HT1080 (cell line): ENCODE results near the gene DCLK1. TPM values are rescaled to one million over a fixed set of nuclear protein-coding genes. Genes with fewer than 3 reads are reported as not detected.
A peak's percentile ranks its signal among the peaks of the same experiment; 100 is the strongest.

ENCODE experiments used
- DNase-seq: peaks from one replicate; pipeline ENCODE4 v3.0.0-alpha.2; 2015; ENCODE audit warnings: low read depth
- total RNA-seq: library from RNA; depleted of rRNA; stranded (reverse); fragments of >200 nt; shearing (Covaris generic); gene quantifications from 2 replicates; pipeline ENCODE4 v1.2.3, GENCODE V29; 2014

DCLK1 gene
- total RNA-seq, 1 experiment from 2014 or later: 5.2 TPM

- DNase-seq: no peak
These were observed 297.4 kb downstream of the DCLK1 start for GRCh38 chr13:35833608-35834275.

- no peak for DNase-seq
These were observed 298.2 kb downstream of the DCLK1 start for GRCh38 chr13:35833031-35833430.

- DNase-seq: no peak
These were observed 298.6 kb downstream of the DCLK1 start for GRCh38 chr13:35832551-35832950.

- DNase-seq: no peak
These were observed 300.2 kb downstream of the DCLK1 start for GRCh38 chr13:35830850-35831450.

- no peak for DNase-seq
These were observed 304.4 kb downstream of the DCLK1 start for GRCh38 chr13:35826626-35827254.

GRCh38 chr13:35824825-35825224 is 306.4 kb downstream of the DCLK1 start:
- DNase-seq: no peak

GRCh38 chr13:35824395-35824794 is 306.8 kb downstream of the DCLK1 start:
- no peak for DNase-seq

- no peak for DNase-seq
These were observed 308.5 kb downstream of the DCLK1 start for GRCh38 chr13:35822666-35823065.

GRCh38 chr13:35818633-35819067 is 312.5 kb downstream of the DCLK1 start:
- peak; percentile 53 for DNase-seq

- DNase-seq: no peak
These were observed 313.3 kb downstream of the DCLK1 start for GRCh38 chr13:35817642-35818607.

GRCh38 chr13:35814605-35815011 is 316.6 kb downstream of the DCLK1 start:
- no peak for DNase-seq

- DNase-seq: no peak
These were observed 318.4 kb downstream of the DCLK1 start for GRCh38 chr13:35812736-35813135.

- DNase-seq: no peak
These were observed 320.9 kb downstream of the DCLK1 start for GRCh38 chr13:35810321-35810720.

GRCh38 chr13:35808846-35809245 is 322.3 kb downstream of the DCLK1 start:
- no peak for DNase-seq

GRCh38 chr13:35804901-35805300 is 326.3 kb downstream of the DCLK1 start:
- DNase-seq: peak; percentile 3

GRCh38 chr13:35797991-35798390 is 333.2 kb downstream of the DCLK1 start:
- DNase-seq: no peak

- no peak for DNase-seq
These were observed 333.9 kb downstream of the DCLK1 start for GRCh38 chr13:35797244-35797643.

- DNase-seq: no peak
These were observed 334.6 kb downstream of the DCLK1 start for GRCh38 chr13:35796623-35797022.

GRCh38 chr13:35794734-35795389 is 336.3 kb downstream of the DCLK1 start:
- no peak for DNase-seq

GRCh38 chr13:35793823-35794222 is 337.4 kb downstream of the DCLK1 start:
- no peak for DNase-seq

GRCh38 chr13:35792911-35793310 is 338.3 kb downstream of the DCLK1 start:
- no peak for DNase-seq
